ENCODE data around the gene ARID4A. TPM values are rescaled to one million over a fixed set of nuclear protein-coding genes. Genes with fewer than 3 reads are reported as not detected.
A peak's percentile ranks its signal among the peaks of the same experiment; 100 is the strongest.

The ARID4A gene
- total RNA-seq, 3 donors from 2014 or later = 26.3 to 34.6 (median 30.5) TPM

- ATAC-seq = no peak
- no peak for TF ChIP-seq CTCF (IDR thresholded peaks at IDR 0.05)
- no peaks in the 10 kb centered on the region for H3K9me3 ChIP-seq
- no peaks in the 10 kb centered on the region for H3K36me3 ChIP-seq (ENCODE audit: low read depth)
- no peak overlapping the region for H3K4me3 ChIP-seq
- no peaks in the 10 kb centered on the region for H3K4me1 ChIP-seq (ENCODE audit: low read depth)
- DNase-seq = no peak
- intact Hi-C loops (cut with DNase I, micrococcal nuclease) = no loop called here
Observed at GRCh38 chr14:58367296-58367695, 68.9 kb downstream of the ARID4A start.

- DNase-seq (no peak), ATAC-seq (no peak)
- Histone ChIP-seq H3K4me3 (no peak overlapping the region), H3K4me1 (ENCODE audit: low read depth) (no peaks in the 10 kb centered on the region), H3K9me3 (no peaks in the 10 kb centered on the region), H3K36me3 (ENCODE audit: low read depth) (no peaks in the 10 kb centered on the region)
- intact Hi-C loops (cut with DNase I, micrococcal nuclease) = no loop called here
- no peak for TF ChIP-seq CTCF (IDR thresholded peaks at IDR 0.05)
Observed at GRCh38 chr14:58368956-58369355, 70.6 kb downstream of the ARID4A start.

- Histone ChIP-seq H3K9me3 (no peaks in the 10 kb centered on the region), H3K4me1 (ENCODE audit: low read depth) (no peaks in the 10 kb centered on the region), H3K4me3 (no peak overlapping the region), H3K36me3 (ENCODE audit: low read depth) (no peaks in the 10 kb centered on the region)
- ATAC-seq (no peak), DNase-seq (no peak)
- TF ChIP-seq CTCF (IDR thresholded peaks at IDR 0.05) = no peak
- intact Hi-C loops (cut with DNase I, micrococcal nuclease) = no loop called here
Observed at GRCh38 chr14:58376791-58377190, 78.4 kb downstream of the ARID4A start.

GRCh38 chr14:58390830-58391229 is 92.5 kb downstream of the ARID4A start:
- TF ChIP-seq CTCF (IDR thresholded peaks at IDR 0.05) = no peak
- H3K4me3 ChIP-seq = no peak overlapping the region

GRCh38 chr14:58395562-58395811 is 97.1 kb downstream of the ARID4A start:
- ATAC-seq = no peak
- Histone ChIP-seq H3K36me3 (ENCODE audit: low read depth) (no peaks in the 10 kb centered on the region), H3K4me1 (ENCODE audit: low read depth) (peaks cover 4% of the 10 kb centered on the region), H3K4me3 (peak overlapping the region; percentile 4), H3K9me3 (no peaks in the 10 kb centered on the region)
- intact Hi-C loops (cut with DNase I, micrococcal nuclease) = no loop called here
- no peak for TF ChIP-seq CTCF (IDR thresholded peaks at IDR 0.05)
- DNase-seq = no peak

More at GRCh38 chr14:58390830-58391229, 92.5 kb downstream of the ARID4A start:
- H3K9me3 ChIP-seq = no peaks in the 10 kb centered on the region
- no peaks in the 10 kb centered on the region for H3K36me3 ChIP-seq (ENCODE audit: low read depth)
- H3K4me1 ChIP-seq (ENCODE audit: low read depth) = no peaks in the 10 kb centered on the region
- intact Hi-C loops (cut with DNase I, micrococcal nuclease) = no loop called here
- ATAC-seq (no peak), DNase-seq (no peak)

All from mucosa of descending colon (tissue), 3 donors.